Measurements from ENCODE around the gene EIF4G3.
"Not testable (repeated sequence)": the region's sequence is repeated elsewhere in the genome, so short reads cannot be mapped to it uniquely, and the experiment has no call there.

The EIF4G3 gene

DNA sequence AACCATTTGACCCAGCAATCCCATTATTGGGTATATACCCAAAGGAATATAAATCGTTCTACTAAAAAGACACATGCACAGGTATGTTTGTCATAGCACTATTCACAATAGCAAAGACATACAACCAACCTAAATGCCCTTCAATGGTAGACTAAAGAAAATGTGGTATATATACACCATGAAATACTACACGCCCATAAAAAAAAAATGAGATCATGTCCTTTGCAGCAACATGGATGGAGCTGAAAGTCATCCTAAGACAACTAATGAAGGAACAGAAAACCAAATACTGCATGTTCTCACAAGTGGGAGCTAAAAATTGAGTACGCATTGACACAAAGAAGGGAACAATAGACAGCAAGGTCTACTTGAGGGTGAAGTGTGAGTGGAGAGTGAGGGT, 72.0 kb downstream of the EIF4G3 start:
- no peak for DNase-seq

GRCh38 chr1:21100481-21100921, 76.2 kb downstream of the EIF4G3 start:
- DNase-seq, result no peak

DNA sequence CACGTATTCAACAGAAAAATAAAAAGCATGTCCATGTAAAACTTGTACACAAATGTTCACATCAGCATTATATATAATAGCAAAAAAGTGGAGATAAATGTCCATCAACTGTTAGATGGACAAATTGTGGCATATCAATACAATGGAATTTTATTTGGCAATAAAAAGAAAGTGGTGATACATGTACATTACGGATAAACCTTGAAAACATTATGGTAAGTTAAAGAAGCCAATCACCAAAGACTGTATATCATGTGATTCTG, 76.9 kb downstream of the EIF4G3 start:
- DNase-seq, result no peak

DNA sequence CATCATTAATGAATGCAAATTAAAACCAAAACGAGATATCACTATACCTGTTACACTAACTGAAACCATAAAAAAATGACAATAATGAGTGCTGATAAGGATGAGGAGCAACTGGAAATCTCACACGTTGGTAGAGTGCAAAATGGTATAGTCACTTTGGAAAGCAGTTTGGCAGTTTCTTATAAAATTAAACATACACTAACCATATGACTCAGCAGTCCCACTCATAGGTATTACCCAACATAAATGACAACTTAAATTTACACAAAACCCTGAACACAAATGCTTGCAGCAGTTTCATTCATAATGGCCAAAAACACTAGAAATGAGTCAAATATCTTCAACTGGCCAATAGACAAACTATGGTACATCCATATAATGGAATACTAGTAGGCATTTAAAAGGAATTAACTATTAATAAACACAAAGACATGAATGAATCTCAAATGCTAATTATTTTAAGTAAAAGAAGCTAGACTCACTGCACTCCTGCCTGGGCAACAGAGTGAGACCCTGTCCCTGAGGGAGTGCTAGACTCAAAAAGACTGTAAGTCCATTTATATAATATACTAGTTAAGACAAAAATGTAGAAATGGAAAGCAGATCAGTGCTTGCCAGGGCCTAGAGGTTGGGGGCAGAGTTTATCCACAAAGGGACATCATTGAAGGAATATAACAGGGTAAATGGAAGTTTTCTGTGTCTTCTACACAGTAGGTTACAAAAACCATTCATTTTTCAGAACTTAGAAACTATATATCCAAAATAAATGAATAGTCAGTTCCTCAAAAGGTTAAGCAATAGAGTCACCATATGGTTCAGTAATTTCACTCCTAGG, 77.4 kb downstream of the EIF4G3 start:
- no peak for DNase-seq

DNA sequence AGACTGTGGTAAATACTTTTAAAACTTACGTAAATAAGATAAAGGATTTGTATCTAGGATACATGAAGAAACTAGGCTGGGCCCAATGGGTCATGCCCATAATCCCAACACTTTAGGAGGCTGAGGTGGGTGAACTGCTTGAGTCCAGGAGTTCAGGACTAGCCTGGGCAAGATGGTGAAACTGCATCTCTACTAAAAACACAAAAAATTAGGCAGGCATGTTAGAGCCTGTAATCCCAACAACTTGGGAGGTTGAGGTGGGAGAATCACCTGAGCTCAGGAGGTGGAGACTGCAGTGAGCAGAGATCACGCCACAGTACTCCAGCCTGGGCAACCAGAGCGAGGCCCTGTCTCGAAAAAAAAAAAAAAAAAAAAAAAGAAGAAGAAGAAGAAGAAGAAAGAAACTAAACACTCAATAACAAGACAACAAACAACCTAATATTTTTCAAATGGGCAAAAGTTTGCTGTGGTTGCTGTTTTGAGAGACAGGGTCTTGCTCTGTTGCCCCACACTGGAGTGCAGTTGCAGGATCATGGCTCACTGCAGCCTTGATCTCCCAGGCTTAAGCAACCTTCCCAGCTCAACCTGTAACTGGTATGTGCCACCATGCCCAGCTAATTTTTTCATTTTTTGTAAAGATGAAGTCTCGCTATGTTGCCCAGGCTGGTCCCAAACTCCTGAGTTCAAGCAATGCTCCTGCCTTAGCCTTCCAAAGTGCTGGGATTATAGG, 78.3 kb downstream of the EIF4G3 start:
- DNase-seq, result no peak

GRCh38 chr1:21097729-21098128, 79.0 kb downstream of the EIF4G3 start:
- DNase-seq, result no peak

DNA sequence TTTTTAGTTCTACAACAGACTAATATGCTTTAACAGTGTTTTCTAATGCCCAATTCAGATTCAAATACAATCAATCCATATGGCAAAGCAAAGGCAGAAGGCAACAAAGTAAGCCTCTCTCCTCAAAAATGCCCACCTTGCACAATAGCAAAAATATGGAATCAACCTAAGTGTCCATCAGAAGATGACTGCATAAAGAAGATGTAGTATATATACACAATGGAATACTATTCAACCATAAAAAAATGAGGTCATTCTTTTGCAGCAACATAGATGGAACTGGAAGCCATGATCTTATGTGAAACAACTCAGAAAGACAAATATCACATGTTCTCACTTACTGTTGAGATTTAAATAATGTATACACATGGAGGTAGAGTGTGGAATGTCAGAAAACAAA, 80.7 kb downstream of the EIF4G3 start:
- DNase-seq, result no peak

GRCh38 chr1:21094282-21094681, 82.4 kb downstream of the EIF4G3 start:
- DNase-seq, result not testable (repeated sequence)

- DNase-seq, result not testable (repeated sequence)
Observed at GRCh38 chr1:21093271-21093958, 83.3 kb downstream of the EIF4G3 start.

GRCh38 chr1:21092545-21092944, 84.2 kb downstream of the EIF4G3 start:
- not testable (repeated sequence) for DNase-seq

- not testable (repeated sequence) for DNase-seq
Observed at GRCh38 chr1:21091053-21091690, 85.5 kb downstream of the EIF4G3 start.

DNA sequence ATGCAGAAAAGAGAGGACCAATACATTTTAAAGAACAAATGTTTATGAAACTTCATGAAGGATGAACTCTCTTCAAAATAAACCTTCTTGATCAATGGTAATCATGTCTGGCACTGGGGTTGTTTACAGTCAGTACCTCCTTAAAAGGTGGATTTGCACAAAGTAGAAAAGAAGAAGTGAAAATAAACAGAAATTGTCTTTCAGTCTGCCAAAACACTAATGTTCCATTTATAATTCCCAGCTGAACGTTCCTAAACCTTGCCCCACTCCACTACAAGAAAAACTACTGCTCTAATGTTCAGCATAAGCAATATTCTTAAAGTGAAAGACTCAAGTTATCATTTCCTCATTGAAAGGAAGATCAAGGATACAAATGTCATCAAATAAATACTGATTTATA, 86.2 kb downstream of the EIF4G3 start:
- no peak for DNase-seq

GRCh38 chr1:21089731-21090130, 87.0 kb downstream of the EIF4G3 start:
- no peak for DNase-seq

- DNase-seq, result no peak
Observed at GRCh38 chr1:21089299-21089698, 87.4 kb downstream of the EIF4G3 start.

DNA sequence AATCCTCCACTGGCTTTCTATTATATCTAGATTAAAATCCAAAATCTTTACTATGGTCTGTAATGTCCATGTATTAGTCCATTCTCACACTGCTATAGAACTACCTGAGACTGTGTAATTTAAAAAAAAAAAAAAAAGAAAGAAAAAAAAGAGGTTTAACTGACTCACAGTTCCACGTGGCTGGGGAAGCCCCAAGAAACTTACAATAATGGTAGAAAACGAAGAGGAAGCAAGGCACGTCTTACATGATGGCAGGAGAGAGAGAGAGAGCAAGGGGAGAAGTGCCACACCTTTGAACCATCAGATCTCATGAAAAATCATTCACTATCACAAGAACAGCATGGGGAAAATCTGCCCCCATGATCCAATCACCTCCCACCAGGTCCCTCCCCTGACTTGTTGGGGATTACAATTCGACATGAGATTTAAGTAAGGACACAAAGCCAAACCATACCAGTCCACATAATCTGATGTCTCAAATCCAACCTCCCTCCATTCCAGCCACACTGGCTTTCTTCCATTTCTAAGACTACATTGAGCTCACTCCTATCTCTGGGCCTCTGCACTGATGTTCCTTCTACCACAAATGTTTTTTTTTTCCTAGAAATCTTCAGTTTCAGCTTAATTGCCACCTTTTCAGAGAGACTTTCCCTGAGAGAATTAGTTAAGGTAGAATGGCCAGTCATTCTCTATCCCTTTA, 92.4 kb downstream of the EIF4G3 start:
- no peak for DNase-seq

- no peak for DNase-seq
Observed at GRCh38 chr1:21082073-21082472, 94.6 kb downstream of the EIF4G3 start.

DNA sequence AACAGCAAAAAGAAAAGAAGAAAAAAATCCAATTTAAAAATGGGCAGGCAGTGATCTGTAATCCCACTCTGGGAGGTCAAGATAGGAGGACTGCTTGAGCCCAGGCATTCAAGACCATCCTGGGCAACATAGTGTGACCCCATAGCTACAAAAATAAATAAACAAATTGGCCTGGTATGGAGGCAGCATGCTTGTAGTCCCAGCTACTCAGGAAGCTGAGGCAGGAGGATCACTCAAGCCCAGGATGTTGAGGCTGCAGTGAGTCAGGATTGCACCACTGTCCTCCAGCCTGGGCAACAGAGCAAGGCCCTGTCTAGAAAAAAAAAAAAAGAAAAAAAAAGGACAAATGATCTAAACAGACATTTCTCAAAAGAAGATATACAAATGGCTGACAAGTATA, 99.6 kb downstream of the EIF4G3 start:
- DNase-seq, result no peak

DNA sequence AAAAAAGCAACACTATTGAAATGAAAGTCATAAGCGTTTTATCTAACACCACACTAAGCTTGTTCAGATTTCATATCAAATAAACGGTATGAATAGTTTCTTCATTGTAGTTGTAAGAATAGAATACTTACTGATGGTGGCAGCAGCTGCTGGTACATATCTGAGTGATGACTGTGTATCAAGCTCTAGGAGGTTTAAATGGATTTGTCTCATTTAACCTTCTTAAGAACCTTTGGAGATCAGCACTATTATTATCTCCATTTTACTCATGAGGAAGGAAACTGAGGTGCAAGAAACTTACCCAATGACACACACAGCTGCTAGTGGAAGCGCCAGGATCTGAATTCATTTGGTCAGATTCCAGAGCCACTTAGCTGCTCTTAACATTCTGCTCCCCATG, 104.0 kb downstream of the EIF4G3 start:
- no peak for DNase-seq

GRCh38 chr1:21069549-21069948, 107.1 kb downstream of the EIF4G3 start:
- DNase-seq, result no peak

GRCh38 chr1:21068937-21069336, 107.8 kb downstream of the EIF4G3 start:
- DNase-seq, result no peak

DNA sequence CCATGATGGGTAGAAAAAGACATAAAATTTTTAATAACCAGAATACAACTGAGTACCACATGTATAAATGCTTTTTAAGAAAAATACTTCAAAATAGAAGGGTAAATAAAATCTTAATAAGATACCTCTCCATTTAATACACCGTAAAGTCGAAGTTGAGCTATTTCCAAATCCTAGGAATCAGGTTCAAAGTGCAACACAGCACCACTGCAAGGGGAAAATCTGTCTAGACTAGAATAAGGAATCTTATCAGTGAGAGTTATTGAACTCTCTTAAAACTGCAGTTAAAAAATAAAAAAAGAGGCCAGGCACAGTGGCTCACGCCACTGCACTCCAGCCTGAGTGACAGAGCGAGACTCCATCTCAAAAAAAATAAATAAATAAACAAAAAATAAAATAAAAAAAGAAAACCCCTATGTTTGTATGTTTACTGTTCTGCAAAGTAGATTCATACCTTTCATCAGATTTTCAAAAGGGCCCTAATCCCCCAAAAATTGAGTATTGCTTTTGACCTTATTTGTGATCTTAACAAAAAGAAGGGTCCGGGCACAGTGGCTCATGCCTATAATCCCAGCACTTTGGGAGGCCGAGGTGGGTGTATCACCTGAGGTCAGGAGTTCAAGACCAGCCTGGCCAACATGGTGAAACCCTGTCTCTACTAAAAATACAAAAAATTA, 109.0 kb downstream of the EIF4G3 start:
- no peak for DNase-seq

DNA sequence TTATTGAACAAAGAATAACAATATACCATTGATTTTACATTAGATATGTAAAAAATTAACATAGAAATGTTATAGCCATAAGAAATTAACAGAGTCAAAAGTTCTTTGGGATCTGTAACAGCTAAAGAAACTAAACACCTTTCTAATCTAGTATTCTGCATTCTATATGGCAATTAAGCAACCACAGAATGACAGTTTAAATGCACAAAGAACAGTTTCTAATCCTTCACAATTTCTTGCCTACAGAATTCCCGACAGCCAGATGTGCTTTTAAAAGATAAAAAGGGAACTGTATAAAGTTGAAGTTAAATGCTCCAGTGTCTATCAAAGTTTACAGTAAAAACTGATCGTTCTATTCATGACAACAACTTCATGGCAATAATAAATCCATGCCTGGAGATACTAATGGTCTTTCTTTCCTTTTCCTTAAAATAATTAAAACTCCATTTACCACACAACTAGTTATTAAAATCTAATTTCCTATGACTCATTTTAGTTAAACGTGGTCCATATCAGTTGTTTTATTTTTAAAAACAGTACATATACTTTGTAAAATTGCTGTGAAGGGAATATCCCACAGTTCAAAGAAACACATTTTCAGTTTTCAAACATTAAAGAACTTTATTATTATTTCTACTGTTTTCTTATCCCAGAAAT, 110.2 kb downstream of the EIF4G3 start:
- no peak for DNase-seq
